GM21737 (cell line): ENCODE measurements around the gene PPRC1.

ENCODE experiments used
- ATAC-seq: cut with Tn5 transposase; IDR thresholded peaks from one replicate; pipeline ENCODE4 v1.9.1; 2021; ENCODE audit warnings: mild to moderate bottlenecking, moderate library complexity; ENCODE audit not compliant: unreplicated experiment

PPRC1 gene

GRCh38 chr10:102116656-102117055, 16.2 kb upstream of the PPRC1 start:
- no peak for ATAC-seq

- no peak for ATAC-seq
These were observed 15.3 kb upstream of the PPRC1 start for GRCh38 chr10:102117391-102118159.

- no peak for ATAC-seq
These were observed 14.0 kb upstream of the PPRC1 start for GRCh38 chr10:102118867-102119266.

- no peak for ATAC-seq
These were observed 13.3 kb upstream of the PPRC1 start for GRCh38 chr10:102119417-102120141.

GRCh38 chr10:102120142-102120990, 12.5 kb upstream of the PPRC1 start, which contains the start of gene LDB1:
Gene LDB1 (minus strand): TSS chr10:102120368. CDS start chr10:102120110, 258 bp downstream.
- no peak for ATAC-seq

- no peak for ATAC-seq
These were observed 11.7 kb upstream of the PPRC1 start for GRCh38 chr10:102120991-102121738.

- ATAC-seq = no peak
These were observed 11.0 kb upstream of the PPRC1 start for GRCh38 chr10:102121739-102122372.

GRCh38 chr10:102122450-102122849, 10.4 kb upstream of the PPRC1 start:
- no peak for ATAC-seq

- no peak for ATAC-seq
These were observed 9.6 kb upstream of the PPRC1 start for GRCh38 chr10:102123223-102123622.

GRCh38 chr10:102131286-102132170, 1.3 kb upstream of the PPRC1 start:
- ATAC-seq = no peak

- ATAC-seq = no peak
These were observed 662 bp upstream of the PPRC1 start for GRCh38 chr10:102132193-102132562.

GRCh38 chr10:102133373-102134195, 744 bp downstream of the PPRC1 start:
- no peak for ATAC-seq

- ATAC-seq = no peak
These were observed 1.6 kb downstream of the PPRC1 start for GRCh38 chr10:102134416-102134815.

GRCh38 chr10:102135956-102136526, 3.2 kb downstream of the PPRC1 start:
- ATAC-seq = no peak

GRCh38 chr10:102139281-102140110, 6.7 kb downstream of the PPRC1 start:
- no peak for ATAC-seq

GRCh38 chr10:102140218-102140617, 7.4 kb downstream of the PPRC1 start:
- ATAC-seq = no peak

- ATAC-seq = no peak
These were observed 8.2 kb downstream of the PPRC1 start for GRCh38 chr10:102140913-102141540.
